CD4-positive, CD25-positive, alpha-beta regulatory T cell (primary cell): Measurements from ENCODE around the gene PLEKHA4. TPM values are rescaled to one million over a fixed set of nuclear protein-coding genes. Genes with fewer than 3 reads are reported as not detected.
"Not testable (repeated sequence)": the region's sequence is repeated elsewhere in the genome, so short reads cannot be mapped to it uniquely, and the experiment has no call there.

Source experiments
- ATAC-seq, 2 donors: fragments of 150-1000 bp; cut with Tn5 transposase; one replicate each; pipeline ENCODE4 v1.10.0; 2021; ENCODE audit warnings: low read depth in 2 of 2, moderate number of reproducible peaks in 2 of 2, moderate library complexity in 1 of 2
- DNase-seq, 3 donors: peaks; one replicate each; pipeline versions ENCODE4 v3.0.0 to v3.0.0-alpha.2; 2012 to 2022; ENCODE audit warnings: mixed read lengths in 1 of 3
- H3K27ac ChIP-seq: one replicate; pipeline ENCODE4 v1.7.0; 2013; ENCODE audit warnings: mild to moderate bottlenecking, low read length; ENCODE audit not compliant: insufficient read depth, poor library complexity, severe bottlenecking
- H3K27me3 ChIP-seq: one replicate; pipeline ENCODE4 v1.7.0; 2013; ENCODE audit warnings: low read length; ENCODE audit not compliant: control insufficient read depth, insufficient read depth
- H3K36me3 ChIP-seq: one replicate; pipeline ENCODE4 v1.7.0; 2013; ENCODE audit warnings: mild to moderate bottlenecking, low read length, moderate library complexity; ENCODE audit not compliant: control insufficient read depth, insufficient read depth
- H3K4me1 ChIP-seq: 2 replicates; pipeline ENCODE4 v1.7.0; 2013; ENCODE audit warnings: mild to moderate bottlenecking, low read length; ENCODE audit not compliant: insufficient read depth, control insufficient read depth, poor library complexity, severe bottlenecking
- H3K4me3 ChIP-seq: one replicate; pipeline ENCODE4 v1.7.0; 2013; ENCODE audit warnings: low read depth, mild to moderate bottlenecking, low read length, moderate library complexity
- H3K9me3 ChIP-seq, 2 experiments: 1 replicate in 1 of 2; 2 replicates in 1 of 2; pipeline ENCODE4 v1.7.0; 2013; ENCODE audit warnings: low read length in 2 of 2, mild to moderate bottlenecking in 1 of 2, moderate library complexity in 1 of 2; ENCODE audit not compliant: control insufficient read depth in 2 of 2
- H3K27ac Mint-ChIP-seq, 3 donors: one replicate each; pipeline ENCODE4 v1.8.0; 2020 to 2022; ENCODE audit warnings: mild to moderate bottlenecking in 3 of 3, mixed read lengths in 3 of 3, moderate library complexity in 2 of 3
- H3K27me3 Mint-ChIP-seq: one replicate; pipeline ENCODE4 v1.8.0; 2022; ENCODE audit warnings: mild to moderate bottlenecking, mixed read lengths
- H3K36me3 Mint-ChIP-seq: one replicate; pipeline ENCODE4 v1.8.0; 2020; ENCODE audit warnings: mixed read lengths
- H3K4me1 Mint-ChIP-seq, 4 donors: one replicate each; pipeline ENCODE4 v1.8.0; 2020 to 2022; ENCODE audit warnings: mixed read lengths in 4 of 4, mild to moderate bottlenecking in 1 of 4
- H3K4me3 Mint-ChIP-seq, 4 donors: one replicate each; pipeline ENCODE4 v1.8.0; 2020 to 2022; ENCODE audit warnings: mild to moderate bottlenecking in 4 of 4, mixed read lengths in 4 of 4, moderate library complexity in 3 of 4
- H3K9me3 Mint-ChIP-seq, 7 donors: one replicate each; pipeline ENCODE4 v1.8.0; 2020 to 2022; ENCODE audit warnings: mixed read lengths in 7 of 7, mild to moderate bottlenecking in 3 of 7, moderate library complexity in 2 of 7
- polyA plus RNA-seq, 4 donors: library from polyadenylated mRNA; unstranded; fragments of 300-500 nt; fragmentation: Illumina TruSeq; gene quantifications; one replicate each; pipeline ENCODE4 v1.2.3, GENCODE V29; 2021
- total RNA-seq: library from RNA; stranded (reverse); gene quantifications from one replicate; pipeline ENCODE4 v1.2.3, GENCODE V29; 2022

Gene PLEKHA4
- total and polyA plus RNA-seq, 5 donors from 2014 or later: 0.84 to 4.6 (median 1.8) TPM

DNA sequence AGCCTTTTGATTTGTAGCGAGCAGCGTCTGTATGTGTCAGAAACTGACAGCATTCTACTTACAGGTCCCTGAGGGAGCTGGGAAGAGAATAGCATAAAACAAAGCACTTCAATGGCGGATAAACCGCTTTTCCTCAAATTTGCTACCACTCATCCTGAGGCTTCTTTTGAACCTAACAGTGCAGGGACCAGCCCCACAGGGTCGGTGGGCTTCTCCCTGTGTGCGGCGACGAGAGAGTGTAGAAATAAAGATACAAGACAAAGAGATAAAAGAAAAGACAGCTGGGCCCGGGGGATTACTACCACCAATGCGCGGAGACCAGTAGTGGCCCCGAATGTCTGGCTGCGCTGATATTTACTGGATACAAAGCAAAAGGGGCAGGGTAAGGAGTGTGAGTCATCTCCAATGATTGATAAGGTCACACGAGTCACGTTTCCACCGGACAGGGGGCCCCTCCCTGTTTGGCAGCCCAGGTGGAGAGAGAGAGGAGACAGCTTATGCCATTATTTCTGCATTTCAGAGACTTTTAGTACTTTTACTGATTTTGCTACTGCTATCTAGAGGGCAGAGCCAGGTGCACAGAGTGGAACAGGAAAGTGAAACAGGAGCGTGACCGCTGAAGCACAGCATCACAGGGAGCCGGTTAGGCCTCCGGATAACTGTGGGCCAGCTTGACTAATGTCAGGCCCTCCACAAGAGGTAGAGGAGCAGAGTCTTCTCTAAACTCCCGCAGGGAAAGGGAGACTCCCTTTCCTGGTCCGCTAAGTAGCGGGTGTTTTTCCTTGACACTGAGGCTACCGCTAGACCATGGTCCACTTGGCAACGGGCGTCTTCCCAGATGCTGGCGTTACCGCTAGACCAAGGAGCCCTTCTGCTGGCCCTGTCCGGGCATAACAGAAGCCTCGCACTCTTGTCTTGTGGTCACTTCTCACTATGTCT lies 7.9 kb upstream of the PLEKHA4 start:
- ATAC-seq, H3K27me3 ChIP-seq, H3K9me3 Mint-ChIP-seq, H3K9me3 ChIP-seq: not testable (repeated sequence)
- H3K4me1 Mint-ChIP-seq: peaks cover 11 to 54% (median 42%) of the 10 kb centered on the region in 4 donors
- Histone ChIP-seq H3K4me3 (peak overlapping the region; percentile 100), H3K36me3 (peaks cover 26% of the 10 kb centered on the region), H3K27ac (peak overlapping the region; percentile 100), H3K4me1 (peaks cover 42% of the 10 kb centered on the region)
- peak in 2 of 3 donors; percentile 52 to 72 for DNase-seq
- H3K27me3 Mint-ChIP-seq: peaks cover 21% of the 10 kb centered on the region
- H3K27ac Mint-ChIP-seq: peak overlapping the region; percentile 97 to 100 (median 99)
- peaks cover 31% of the 10 kb centered on the region for H3K36me3 Mint-ChIP-seq
- peak overlapping the region; percentile 35 to 99 (median 98) for H3K4me3 Mint-ChIP-seq

DNA sequence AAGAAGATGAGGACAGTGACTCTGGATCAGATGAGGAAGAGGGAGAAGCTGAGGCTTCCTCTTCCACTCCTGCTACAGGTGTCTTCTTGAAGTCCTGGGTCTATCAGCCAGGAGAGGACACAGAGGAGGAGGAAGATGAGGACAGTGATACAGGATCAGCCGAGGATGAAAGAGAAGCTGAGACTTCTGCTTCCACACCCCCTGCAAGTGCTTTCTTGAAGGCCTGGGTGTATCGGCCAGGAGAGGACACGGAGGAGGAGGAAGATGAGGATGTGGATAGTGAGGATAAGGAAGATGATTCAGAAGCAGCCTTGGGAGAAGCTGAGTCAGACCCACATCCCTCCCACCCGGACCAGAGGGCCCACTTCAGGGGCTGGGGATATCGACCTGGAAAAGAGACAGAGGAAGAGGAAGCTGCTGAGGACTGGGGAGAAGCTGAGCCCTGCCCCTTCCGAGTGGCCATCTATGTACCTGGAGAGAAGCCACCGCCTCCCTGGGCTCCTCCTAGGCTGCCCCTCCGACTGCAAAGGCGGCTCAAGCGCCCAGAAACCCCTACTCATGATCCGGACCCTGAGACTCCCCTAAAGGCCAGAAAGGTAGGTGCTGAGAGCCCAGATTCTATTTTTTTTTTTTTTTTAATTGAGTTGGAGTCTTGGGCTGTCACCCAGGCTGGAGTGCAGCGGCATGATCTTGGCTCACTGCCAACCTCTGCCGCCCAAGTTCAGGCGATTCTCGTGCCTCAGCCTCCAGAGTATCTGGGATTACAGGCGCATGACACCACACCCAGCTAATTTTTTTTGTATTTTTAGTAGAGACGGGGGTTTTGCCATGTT lies 6.1 kb upstream of the PLEKHA4 start:
- no peaks in the 10 kb centered on the region for H3K9me3 ChIP-seq
- H3K27ac ChIP-seq: peak overlapping the region; percentile 100
- H3K4me1 ChIP-seq: peaks cover 42% of the 10 kb centered on the region
- Mint-ChIP-seq H3K27ac (peak overlapping the region; percentile 99 to 100 (median 99)), H3K27me3 (peaks cover 21% of the 10 kb centered on the region), H3K9me3 (peaks cover 0 to 2% (median 0%) of the 10 kb centered on the region in 7 donors), H3K36me3 (peaks cover 31% of the 10 kb centered on the region), H3K4me3 (peak overlapping the region; percentile 98 to 100 (median 99)), H3K4me1 (peaks cover 11 to 54% (median 42%) of the 10 kb centered on the region in 4 donors)
- DNase-seq: peak; percentile 22 to 40 (median 35)
- H3K27me3 ChIP-seq: no peaks in the 10 kb centered on the region
- H3K36me3 ChIP-seq: peaks cover 26% of the 10 kb centered on the region
- ATAC-seq: no peak
- peak overlapping the region; percentile 100 for H3K4me3 ChIP-seq

- H3K27ac Mint-ChIP-seq: peak overlapping the region; percentile 99 to 100 (median 100)
- Histone ChIP-seq H3K9me3 (no peaks in the 10 kb centered on the region), H3K27ac (peak overlapping the region; percentile 100), H3K27me3 (no peaks in the 10 kb centered on the region), H3K36me3 (peaks cover 26% of the 10 kb centered on the region), H3K4me3 (peak overlapping the region; percentile 100), H3K4me1 (peaks cover 42% of the 10 kb centered on the region)
- ATAC-seq (no peak), DNase-seq (peak in 1 of 3 donors; percentile 37)
- peak overlapping the region; percentile 98 to 100 (median 99) for H3K4me3 Mint-ChIP-seq
- peaks cover 0 to 2% (median 0%) of the 10 kb centered on the region in 7 donors for H3K9me3 Mint-ChIP-seq
- H3K36me3 Mint-ChIP-seq: peaks cover 30% of the 10 kb centered on the region
- peaks cover 8 to 54% (median 40%) of the 10 kb centered on the region in 4 donors for H3K4me1 Mint-ChIP-seq
- H3K27me3 Mint-ChIP-seq: peaks cover 24% of the 10 kb centered on the region
These were observed 5.3 kb upstream of the PLEKHA4 start for GRCh38 chr19:48873476-48874302.

- peaks cover 6 to 51% (median 37%) of the 10 kb centered on the region in 4 donors for H3K4me1 Mint-ChIP-seq
- H3K27ac Mint-ChIP-seq: peak overlapping the region; percentile 99 to 100 (median 100)
- no peaks in the 10 kb centered on the region for H3K27me3 ChIP-seq
These were observed 4.6 kb upstream of the PLEKHA4 start for GRCh38 chr19:48872884-48873475.

GRCh38 chr19:48872182-48872883 lies 3.9 kb upstream of the PLEKHA4 start, which contains the start of gene PPP1R15A:
TSS of gene PPP1R15A (plus strand) at chr19:48872421. CDS start at chr19:48873234, 813 bp downstream.
- peak within 1 kb of the TSS; percentile 100 for H3K4me3 ChIP-seq
- peak within 1 kb of the TSS; percentile 99 to 100 (median 100) for H3K27ac Mint-ChIP-seq
- no peaks in the 10 kb centered on the region for H3K9me3 ChIP-seq
- peak within 1 kb of the TSS; percentile 98 to 100 (median 99) for H3K4me3 Mint-ChIP-seq
- peaks cover 0 to 2% (median 0%) of the 10 kb centered on the region in 7 donors for H3K9me3 Mint-ChIP-seq
- no peaks in the 10 kb centered on the region for H3K27me3 ChIP-seq
- peaks cover 28% of the 10 kb centered on the region for H3K27me3 Mint-ChIP-seq
- H3K36me3 Mint-ChIP-seq: peaks cover 26% of the 10 kb centered on the region
- peak; percentile 37 to 46 for ATAC-seq
- peaks cover 6 to 44% (median 34%) of the 10 kb centered on the region in 4 donors for H3K4me1 Mint-ChIP-seq
- peak within 1 kb of the TSS; percentile 100 for H3K27ac ChIP-seq
- DNase-seq: peak; percentile 96 to 97 (median 97)
- H3K36me3 ChIP-seq: peaks cover 26% of the 10 kb centered on the region
- peaks cover 42% of the 10 kb centered on the region for H3K4me1 ChIP-seq

More at GRCh38 chr19:48872884-48873475, 4.6 kb upstream of the PLEKHA4 start:
- peak overlapping the region; percentile 100 for H3K27ac ChIP-seq
- H3K4me3 Mint-ChIP-seq: peak overlapping the region; percentile 98 to 100 (median 99)
- peaks cover 28% of the 10 kb centered on the region for H3K27me3 Mint-ChIP-seq
- peaks cover 26% of the 10 kb centered on the region for H3K36me3 ChIP-seq
- no peaks in the 10 kb centered on the region for H3K9me3 ChIP-seq
- peaks cover 42% of the 10 kb centered on the region for H3K4me1 ChIP-seq
- peaks cover 0 to 2% (median 0%) of the 10 kb centered on the region in 7 donors for H3K9me3 Mint-ChIP-seq
- peaks cover 26% of the 10 kb centered on the region for H3K36me3 Mint-ChIP-seq
- peak overlapping the region; percentile 100 for H3K4me3 ChIP-seq
- DNase-seq: peak; percentile 74 to 89 (median 85)
- ATAC-seq: peak; percentile 38 to 43

GRCh38 chr19:48871471-48872181 lies 3.2 kb upstream of the PLEKHA4 start:
- peak overlapping the region; percentile 99 to 100 (median 100) for H3K27ac Mint-ChIP-seq
- H3K27me3 Mint-ChIP-seq: peaks cover 28% of the 10 kb centered on the region
- not testable (repeated sequence) for ATAC-seq, DNase-seq, H3K9me3 ChIP-seq, H3K9me3 Mint-ChIP-seq, H3K27me3 ChIP-seq
- H3K4me1 Mint-ChIP-seq: peaks cover 6 to 43% (median 33%) of the 10 kb centered on the region in 4 donors
- peaks cover 26% of the 10 kb centered on the region for H3K36me3 ChIP-seq
- peaks cover 26% of the 10 kb centered on the region for H3K36me3 Mint-ChIP-seq
- peak overlapping the region; percentile 98 to 100 (median 99) for H3K4me3 Mint-ChIP-seq
- H3K4me1 ChIP-seq: peaks cover 41% of the 10 kb centered on the region
- peak overlapping the region; percentile 100 for H3K4me3 ChIP-seq
- peak overlapping the region; percentile 100 for H3K27ac ChIP-seq
